IMR-90 (cell line): ENCODE measurements around the gene CACNA2D3. TPM values are rescaled to one million over a fixed set of nuclear protein-coding genes. Genes with fewer than 3 reads are reported as not detected.

Source experiments
- ATAC-seq: fragments of 200-7000 bp; cut with Tn5 transposase; 2 replicates; pipeline ENCODE4 v1.9.1; 2020; ENCODE audit warnings: low read depth, mild to moderate bottlenecking, moderate library complexity
- BruUV-seq: library from RNA; stranded (reverse); fragments of 400-500 nt; replicated peaks from 2 replicates; lab custom pipeline; 2021; lab: Mats Ljungman, UMichigan
- CTCF ChIA-PET: fragments of 300-600 bp; formaldehyde crosslinking; extraction: SDS; loops from one replicate; lab custom pipeline; 2021; ENCODE audit warnings: antibody characterized with exemption; lab: Yijun Ruan, JAX
- POLR2A ChIA-PET: fragments of 300-600 bp; sonication (Branson Sonifier 250); formaldehyde crosslinking; loops from one replicate; lab custom pipeline; 2022; ENCODE audit warnings: antibody characterized with exemption; ENCODE audit not compliant: unreplicated experiment; lab: Charles Lee
- DNase-seq: peaks from one replicate; pipeline ENCODE4 v3.0.0; 2013
- H2AFZ ChIP-seq: replicated peaks from 2 replicates; pipeline ENCODE3; 2013; ENCODE audit warnings: low read length, mild to moderate bottlenecking; ENCODE audit not compliant: poor library complexity
- H2AK5ac ChIP-seq: 2 replicates; pipeline ENCODE4 v1.6.1; 2013; ENCODE audit warnings: low read depth, low read length, inconsistent platforms
- H2AK9ac ChIP-seq: replicated peaks from 2 replicates; pipeline ENCODE3; 2013; ENCODE audit warnings: mild to moderate bottlenecking, low read depth, low read length, moderate library complexity; ENCODE audit not compliant: poor library complexity
- H2BK120ac ChIP-seq: 2 replicates; pipeline ENCODE4 v1.6.1; 2013; ENCODE audit warnings: low read depth, low read length, inconsistent platforms
- H2BK15ac ChIP-seq: 3 replicates; pipeline ENCODE4 v1.6.1; 2013; ENCODE audit warnings: low read depth, low read length, inconsistent platforms
- H2BK20ac ChIP-seq: 2 replicates; pipeline ENCODE4 v1.6.1; 2013; ENCODE audit warnings: low read depth, mild to moderate bottlenecking, inconsistent platforms, low read length, moderate library complexity
- H2BK5ac ChIP-seq: 2 replicates; pipeline ENCODE4 v1.6.1; 2013; ENCODE audit warnings: mild to moderate bottlenecking, low read depth, low read length, inconsistent platforms; ENCODE audit not compliant: poor library complexity, severe bottlenecking
- H3K14ac ChIP-seq: replicated peaks from 2 replicates; pipeline ENCODE4 v1.6.1; 2013; ENCODE audit warnings: low read depth, low read length, inconsistent platforms
- H3K18ac ChIP-seq: 2 replicates; pipeline ENCODE4 v1.6.1; 2013; ENCODE audit warnings: low read depth, low read length, control low read depth
- H3K23ac ChIP-seq: 2 replicates; pipeline ENCODE4 v1.6.1; 2013; ENCODE audit warnings: low read depth, low read length, inconsistent platforms
- H3K27ac ChIP-seq: 2 replicates; pipeline ENCODE4 v1.5.1; 2013; ENCODE audit warnings: mild to moderate bottlenecking, control low read depth, low read length; ENCODE audit not compliant: insufficient read depth
- H3K27me3 ChIP-seq: 2 replicates; pipeline ENCODE4 v1.6.1; 2013; ENCODE audit warnings: low read length; ENCODE audit not compliant: control insufficient read depth, insufficient read depth
- H3K36me3 ChIP-seq: 2 replicates; pipeline ENCODE4 v1.6.1; 2013; ENCODE audit warnings: low read length, mixed read lengths; ENCODE audit not compliant: control insufficient read depth, insufficient read depth
- H3K4ac ChIP-seq: 2 replicates; pipeline ENCODE4 v1.6.1; 2013; ENCODE audit warnings: low read depth, low read length, inconsistent platforms
- H3K4me1 ChIP-seq: 2 replicates; pipeline ENCODE4 v1.6.1; 2013; ENCODE audit warnings: low read length, mixed read lengths; ENCODE audit not compliant: control insufficient read depth, insufficient read depth
- H3K4me2 ChIP-seq: 2 replicates; pipeline ENCODE4 v1.6.1; 2013; ENCODE audit warnings: low read depth, mild to moderate bottlenecking, control low read depth, low read length, moderate library complexity
- H3K4me3 ChIP-seq: 2 replicates; pipeline ENCODE4 v1.5.1; 2013; ENCODE audit warnings: low read depth, mild to moderate bottlenecking, control low read depth, low read length, moderate library complexity; ENCODE audit not compliant: insufficient read depth
- H3K56ac ChIP-seq: 2 replicates; pipeline ENCODE4 v1.6.1; 2013; ENCODE audit warnings: low read length, inconsistent platforms; ENCODE audit not compliant: insufficient read depth; ENCODE audit errors: extremely low read depth
- H3K79me1 ChIP-seq, 2 experiments: 2 replicates each; pipeline ENCODE4 v1.6.1; 2013; ENCODE audit warnings: low read length in 2 of 2, inconsistent platforms in 1 of 2, low read depth in 1 of 2
- H3K9ac ChIP-seq: 2 replicates; pipeline ENCODE4 v1.6.1; 2013; ENCODE audit warnings: low read depth, low read length, control low read depth
- H3K9me1 ChIP-seq: 2 replicates; pipeline ENCODE4 v1.6.1; 2013; ENCODE audit warnings: low read length, inconsistent platforms; ENCODE audit not compliant: insufficient read depth
- H3K9me3 ChIP-seq: 2 replicates; pipeline ENCODE4 v1.6.1; 2013; ENCODE audit warnings: low read length; ENCODE audit not compliant: control insufficient read depth, insufficient read depth
- H4K20me1 ChIP-seq: 2 replicates; pipeline ENCODE4 v1.6.1; 2013; ENCODE audit warnings: low read length, inconsistent platforms; ENCODE audit not compliant: insufficient read depth
- H4K5ac ChIP-seq: 2 replicates; pipeline ENCODE4 v1.6.1; 2013; ENCODE audit warnings: mild to moderate bottlenecking, low read depth, low read length, control low read depth
- H4K8ac ChIP-seq, 2 experiments: 2 replicates each; pipeline ENCODE4 v1.6.1; 2013; ENCODE audit warnings: low read depth in 2 of 2, low read length in 2 of 2, control low read depth in 1 of 2, inconsistent platforms in 1 of 2
- H4K91ac ChIP-seq: 2 replicates; pipeline ENCODE4 v1.6.1; 2013; ENCODE audit warnings: low read depth, low read length, inconsistent platforms; ENCODE audit not compliant: insufficient read depth
- MAFK ChIP-seq: IDR thresholded peaks from 2 replicates; pipeline ENCODE4 v1.6.1; 2012; ENCODE audit warnings: low read depth, low read length, improper control_type of control experiment
- MAZ ChIP-seq: IDR thresholded peaks from 2 replicates; pipeline ENCODE4 v1.6.1; 2012; ENCODE audit warnings: low read depth, mild to moderate bottlenecking, low read length, improper control_type of control experiment, moderate library complexity, borderline replicate concordance
- MXI1 ChIP-seq: IDR thresholded peaks from 2 replicates; pipeline ENCODE4 v1.6.1; 2012; ENCODE audit warnings: low read depth, mild to moderate bottlenecking, low read length, moderate library complexity, borderline replicate concordance
- RAD21 ChIP-seq: IDR thresholded peaks from 2 replicates; pipeline ENCODE4 v1.6.1; 2012; ENCODE audit warnings: low read length, improper control_type of control experiment
- RCOR1 ChIP-seq: IDR thresholded peaks from 2 replicates; pipeline ENCODE4 v1.6.1; 2012; ENCODE audit warnings: mild to moderate bottlenecking, low read length, improper control_type of control experiment; ENCODE audit not compliant: insufficient replicate concordance
- WGBS, 2 experiments: methylation state at CpG; one replicate each; pipeline versions ENCODE4 v1.1.5 to v1.1.7; 2013; ENCODE audit warnings: missing lambda C conversion rate in 2 of 2; ENCODE audit not compliant: insufficient read length in 1 of 2; ENCODE audit errors: extremely low coverage in 2 of 2; 5-methylcytosine and 5-hydroxymethylcytosine counted together
- dilution Hi-C: fragments of 300-500 bp; cut with HindIII; formaldehyde crosslinking; loops from one replicate; pipeline ENCODE4 v1.14.3; 2018; ENCODE audit warnings: low sequenced_read_pairs; ENCODE audit not compliant: unreplicated experiment
- in situ Hi-C: fragments of 300-500 bp; cut with MboI; formaldehyde crosslinking; loops from 3 replicates; pipeline ENCODE4 v1.14.3; 2019; ENCODE audit warnings: low sequenced_read_pairs, inconsistent platforms, mixed read lengths
- intact Hi-C: fragments of 100-400 bp; cut with micrococcal nuclease; formaldehyde crosslinking; loops from 2 replicates; pipeline ENCODE4 v1.10.0; 2022
- polyA plus RNA-seq, 3 experiments: library from polyadenylated mRNA; depleted of rRNA; stranded (reverse); fragments of >200 nt; gene quantifications; 2 replicates each; pipeline ENCODE4 v1.2.3, GENCODE V29; 2012; ENCODE audit warnings: low replicate concordance in 1 of 3
- total RNA-seq: library from RNA; depleted of rRNA; stranded (reverse); fragments of >200 nt; gene quantifications from 2 replicates; pipeline ENCODE4 v1.2.3, GENCODE V29; 2012
- TF ChIP-seq, protein P1 (sequence below): fragments of 150-350 bp; IDR thresholded peaks from 2 replicates; pipeline ENCODE4 v1.6.1; 2016; ENCODE audit warnings: low read depth, mild to moderate bottlenecking, low read length, moderate library complexity, borderline replicate concordance
- TF ChIP-seq, protein P2 (sequence below): conservative IDR thresholded peaks from 2 replicates; pipeline ENCODE4 v1.5.1; 2012; ENCODE audit warnings: mild to moderate bottlenecking, low read depth, low read length, improper control_type of control experiment

The CACNA2D3 gene
- total and polyA plus RNA-seq, 2 of the 4 experiments (the other 2 are of a cell fraction): 0.36 to 0.41 TPM

DNA sequence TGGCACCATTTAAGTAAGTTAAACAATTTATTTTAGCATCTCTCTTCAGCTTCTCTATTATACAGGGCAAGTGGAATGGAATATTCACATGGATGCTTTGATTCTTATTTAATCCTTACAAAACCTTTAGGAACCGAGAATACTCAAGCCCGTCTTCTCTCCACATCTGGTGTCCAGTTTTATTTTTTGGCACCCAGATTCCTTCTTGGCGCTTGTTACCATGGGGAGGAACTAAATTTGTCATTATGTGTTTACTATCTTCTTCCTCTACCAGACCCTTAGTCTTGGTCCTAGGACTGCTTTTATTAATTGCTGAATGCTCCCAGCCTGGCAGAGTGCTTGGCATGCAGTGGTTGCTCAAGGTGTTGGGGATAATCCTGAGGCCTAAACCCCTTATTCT is 138.8 kb downstream of the CACNA2D3 start:
- TF ChIP-seq, protein P1, sequence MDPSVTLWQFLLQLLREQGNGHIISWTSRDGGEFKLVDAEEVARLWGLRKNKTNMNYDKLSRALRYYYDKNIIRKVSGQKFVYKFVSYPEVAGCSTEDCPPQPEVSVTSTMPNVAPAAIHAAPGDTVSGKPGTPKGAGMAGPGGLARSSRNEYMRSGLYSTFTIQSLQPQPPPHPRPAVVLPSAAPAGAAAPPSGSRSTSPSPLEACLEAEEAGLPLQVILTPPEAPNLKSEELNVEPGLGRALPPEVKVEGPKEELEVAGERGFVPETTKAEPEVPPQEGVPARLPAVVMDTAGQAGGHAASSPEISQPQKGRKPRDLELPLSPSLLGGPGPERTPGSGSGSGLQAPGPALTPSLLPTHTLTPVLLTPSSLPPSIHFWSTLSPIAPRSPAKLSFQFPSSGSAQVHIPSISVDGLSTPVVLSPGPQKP: no peak
- TF ChIP-seq, protein P2, sequence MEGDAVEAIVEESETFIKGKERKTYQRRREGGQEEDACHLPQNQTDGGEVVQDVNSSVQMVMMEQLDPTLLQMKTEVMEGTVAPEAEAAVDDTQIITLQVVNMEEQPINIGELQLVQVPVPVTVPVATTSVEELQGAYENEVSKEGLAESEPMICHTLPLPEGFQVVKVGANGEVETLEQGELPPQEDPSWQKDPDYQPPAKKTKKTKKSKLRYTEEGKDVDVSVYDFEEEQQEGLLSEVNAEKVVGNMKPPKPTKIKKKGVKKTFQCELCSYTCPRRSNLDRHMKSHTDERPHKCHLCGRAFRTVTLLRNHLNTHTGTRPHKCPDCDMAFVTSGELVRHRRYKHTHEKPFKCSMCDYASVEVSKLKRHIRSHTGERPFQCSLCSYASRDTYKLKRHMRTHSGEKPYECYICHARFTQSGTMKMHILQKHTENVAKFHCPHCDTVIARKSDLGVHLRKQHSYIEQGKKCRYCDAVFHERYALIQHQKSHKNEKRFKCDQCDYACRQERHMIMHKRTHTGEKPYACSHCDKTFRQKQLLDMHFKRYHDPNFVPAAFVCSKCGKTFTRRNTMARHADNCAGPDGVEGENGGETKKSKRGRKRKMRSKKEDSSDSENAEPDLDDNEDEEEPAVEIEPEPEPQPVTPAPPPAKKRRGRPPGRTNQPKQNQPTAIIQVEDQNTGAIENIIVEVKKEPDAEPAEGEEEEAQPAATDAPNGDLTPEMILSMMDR: no peak
- no peak for TF ChIP-seq RAD21
- TF ChIP-seq MAFK: no peak
- TF ChIP-seq MXI1: no peak
- no peak for TF ChIP-seq MAZ
- TF ChIP-seq RCOR1: no peak
- no TSS peak for BruUV-seq
- no peak overlapping the region for H3K4me3 ChIP-seq
- H3K27me3 ChIP-seq: no peaks in the 10 kb centered on the region
- no peak overlapping the region for H2AK5ac ChIP-seq
- peaks cover 8% of the 10 kb centered on the region; the same call in 1 of the 2 replicates for H3K9me3 ChIP-seq
- H3K4ac ChIP-seq: no peak overlapping the region
- dilution Hi-C loops: no loop called here
- H4K91ac ChIP-seq: no peak overlapping the region
- no peak overlapping the region for H2BK5ac ChIP-seq
- no peaks in the 10 kb centered on the region for H4K20me1 ChIP-seq
- H2BK120ac ChIP-seq: no peak overlapping the region
- DNase-seq (no peak), ATAC-seq (no peak)
- intact Hi-C loops: no loop called here
- no peaks in the 10 kb centered on the region for H3K36me3 ChIP-seq
- no peak overlapping the region for H2AK9ac ChIP-seq
- ChIA-PET CTCF (interaction anchor here (0.7 kb wide), 1 partner anchor 9 kb away, joined by 4 read pairs; no protein-coding TSS in a partner anchor), POLR2A (no interaction called here)
- H3K18ac ChIP-seq: no peak overlapping the region
- H2AFZ ChIP-seq: no peak overlapping the region
- H3K9me1 ChIP-seq: no peaks in the 10 kb centered on the region
- in situ Hi-C loops: no loop called here
- no peak overlapping the region for H4K8ac ChIP-seq
- H3K4me2 ChIP-seq: no peak overlapping the region
- H3K27ac ChIP-seq: no peak overlapping the region
- H3K4me1 ChIP-seq: no peaks in the 10 kb centered on the region
- no peak overlapping the region for H3K56ac ChIP-seq
- WGBS, 2 experiments: no CpG with 5 or more reads among the region's 3 CpGs
- no peak overlapping the region for H3K23ac ChIP-seq
- H2BK15ac ChIP-seq: no peak overlapping the region
- H3K79me1 ChIP-seq: no peaks in the 10 kb centered on the region
- H3K9ac ChIP-seq: no peak overlapping the region
- H4K5ac ChIP-seq: no peak overlapping the region
- H2BK20ac ChIP-seq: no peak overlapping the region
- no peak overlapping the region for H3K14ac ChIP-seq
